ENCODE measurements around the gene NUFIP2.
"Not testable (repeated sequence)": the region's sequence is repeated elsewhere in the genome, so short reads cannot be mapped to it uniquely, and the experiment has no call there.

Gene NUFIP2

DNA sequence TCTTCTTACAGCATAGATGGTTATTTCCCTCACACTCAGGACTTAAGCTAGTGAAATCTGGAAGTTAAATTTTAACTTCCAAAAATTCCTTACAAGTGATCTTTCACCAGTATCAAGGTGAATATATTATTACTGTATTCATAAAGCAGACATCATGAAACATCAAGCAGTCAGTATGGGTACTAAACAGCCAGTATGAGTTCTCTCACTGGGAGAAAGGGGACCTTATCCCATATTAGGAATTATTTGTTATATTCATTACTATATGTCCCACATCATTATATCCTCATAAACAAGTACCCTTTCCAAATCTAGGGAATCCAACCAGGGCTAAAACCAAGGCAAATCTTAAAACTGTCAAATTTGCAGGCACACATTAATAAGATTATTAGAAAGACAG is 15.3 kb downstream of the NUFIP2 start:
- DNase-seq (ENCODE audit: low spot score) = no peak

DNA sequence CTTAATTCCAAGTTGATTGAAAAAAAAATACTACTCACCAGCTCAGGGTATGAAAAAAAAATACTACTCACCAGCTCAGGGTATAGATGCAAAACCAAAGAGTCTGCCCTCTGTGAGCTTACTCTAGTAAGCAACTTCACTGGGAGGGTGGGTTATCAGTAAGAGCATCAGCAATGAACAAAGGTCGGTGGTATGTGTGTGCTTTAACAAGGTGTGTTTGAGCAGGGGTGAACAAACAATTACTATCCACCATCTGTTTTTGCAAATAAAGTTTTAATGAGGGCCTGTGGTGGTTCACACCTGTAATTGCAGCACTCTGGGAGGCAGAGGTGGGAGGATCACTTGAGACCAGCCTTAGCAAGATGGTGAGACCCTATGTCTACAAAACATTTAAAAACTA is 20.0 kb downstream of the NUFIP2 start:
- no peak for DNase-seq (ENCODE audit: low spot score)

DNA sequence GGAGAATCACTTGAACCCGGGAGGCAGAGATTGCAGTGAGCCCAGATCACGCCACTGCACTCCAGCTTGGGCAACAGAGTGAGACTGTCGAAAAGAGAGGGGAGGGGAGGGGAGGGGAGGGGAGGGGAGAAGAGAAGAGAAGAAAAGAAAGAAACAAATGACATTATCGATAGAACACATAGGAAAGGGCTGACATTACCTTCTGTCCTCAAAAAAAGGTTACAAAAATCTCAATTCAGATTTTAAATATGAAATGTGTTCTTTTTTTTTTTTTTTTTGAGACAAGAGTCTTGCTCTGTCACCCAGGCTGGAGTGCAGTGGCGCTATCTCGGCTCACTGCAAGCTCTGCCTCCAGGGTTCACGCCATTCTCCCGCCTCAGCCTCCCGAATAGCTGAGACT is 22.0 kb downstream of the NUFIP2 start:
- DNase-seq (ENCODE audit: low spot score) = not testable (repeated sequence)

DNA sequence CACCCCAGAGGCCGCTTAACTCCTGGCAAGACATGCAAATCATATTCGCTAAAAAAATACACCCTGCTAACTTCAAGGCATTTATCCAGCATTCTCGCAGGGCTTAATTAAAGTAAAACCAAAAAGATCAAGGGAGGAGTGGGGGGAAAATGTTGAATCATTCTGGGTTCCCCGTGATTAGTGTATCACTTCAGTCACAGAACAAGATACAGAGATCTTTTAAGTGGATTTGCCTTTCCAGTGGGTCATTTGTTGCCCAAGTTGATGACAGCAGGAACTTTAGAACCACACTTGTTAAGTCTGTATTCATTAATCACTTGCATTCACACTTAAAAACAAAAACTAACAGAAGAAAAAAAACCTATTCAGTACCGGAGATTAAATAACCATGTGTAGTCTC is 30.0 kb downstream of the NUFIP2 start:
- no peak for DNase-seq (ENCODE audit: low spot score)

GRCh38 chr17:29257756-29258155 is 36.2 kb downstream of the NUFIP2 start:
- no peak for DNase-seq (ENCODE audit: low spot score)

DNA sequence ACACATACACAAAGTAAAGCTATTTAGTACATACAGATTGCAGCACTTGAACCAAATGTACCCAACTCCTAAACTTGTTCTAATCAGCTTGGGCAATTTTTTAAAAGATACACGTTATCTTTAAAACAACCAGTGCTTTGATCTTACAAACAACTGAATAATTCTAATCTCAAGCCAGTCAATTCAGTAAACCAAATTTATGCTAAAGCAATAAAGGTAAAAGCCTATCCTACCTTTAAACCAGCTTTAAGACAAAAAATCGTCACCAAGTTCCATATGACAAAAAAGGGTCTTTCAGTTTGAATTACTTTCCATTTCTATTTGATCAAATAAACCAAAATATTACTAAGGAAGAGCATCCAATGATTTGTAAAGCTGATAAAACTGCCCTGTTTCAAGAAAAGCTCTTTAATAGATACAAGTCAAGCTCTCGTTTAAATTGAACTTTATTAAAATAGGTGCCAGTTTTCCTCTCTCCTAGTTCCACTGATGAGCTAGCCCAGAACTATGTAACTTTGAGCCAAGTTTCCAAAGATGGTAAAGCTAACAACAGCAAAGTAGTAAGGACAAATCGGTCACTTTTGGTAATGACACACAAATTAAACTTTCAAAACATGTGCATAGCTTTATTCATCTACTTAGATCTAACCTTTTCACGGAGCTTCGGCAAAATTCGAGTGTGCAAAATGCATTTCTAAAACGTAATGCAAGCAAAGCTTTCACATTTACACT is 37.0 kb downstream of the NUFIP2 start:
- DNase-seq (ENCODE audit: low spot score) = no peak

GRCh38 chr17:29255926-29256522 is 37.9 kb downstream of the NUFIP2 start:
- DNase-seq (ENCODE audit: low spot score) = no peak

- DNase-seq (ENCODE audit: low spot score) = no peak
Observed at GRCh38 chr17:29253037-29253436, 40.9 kb downstream of the NUFIP2 start.

DNA sequence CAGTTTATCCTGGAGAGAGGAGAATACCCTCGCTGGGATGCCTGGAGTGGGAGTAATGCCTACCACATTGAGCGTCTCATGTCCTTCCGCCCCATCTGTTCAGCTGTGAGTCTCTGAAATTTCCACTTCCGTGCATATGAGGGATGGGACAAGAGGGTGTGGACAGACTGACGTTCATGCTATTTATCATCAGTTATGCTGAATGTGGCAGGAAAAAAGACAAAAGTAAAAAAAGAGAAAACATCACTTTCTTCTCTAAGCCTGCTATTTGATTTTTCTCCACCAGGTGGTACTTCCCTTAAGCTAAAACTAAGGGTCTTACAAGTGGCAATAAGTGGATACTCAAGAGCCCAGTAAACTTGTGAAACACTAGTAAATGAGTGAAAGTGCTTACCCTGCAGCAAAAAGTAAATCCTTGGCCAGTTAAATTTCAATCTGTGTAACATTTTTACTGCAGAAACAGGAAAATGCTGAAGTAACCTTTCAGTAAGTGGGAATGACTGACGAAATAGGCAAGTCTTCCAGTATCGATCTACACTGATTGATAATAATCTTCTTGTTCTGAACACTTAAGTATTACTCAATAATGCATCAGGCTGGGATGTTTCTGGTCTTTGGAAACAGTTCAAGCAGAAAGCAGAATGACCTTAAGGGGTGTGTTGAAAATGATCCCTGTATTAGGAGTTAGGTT is 41.7 kb downstream of the NUFIP2 start:
- no peak for DNase-seq (ENCODE audit: low spot score)

- no peak for DNase-seq (ENCODE audit: low spot score)
Observed at GRCh38 chr17:29251184-29251583, 42.8 kb downstream of the NUFIP2 start.

DNA sequence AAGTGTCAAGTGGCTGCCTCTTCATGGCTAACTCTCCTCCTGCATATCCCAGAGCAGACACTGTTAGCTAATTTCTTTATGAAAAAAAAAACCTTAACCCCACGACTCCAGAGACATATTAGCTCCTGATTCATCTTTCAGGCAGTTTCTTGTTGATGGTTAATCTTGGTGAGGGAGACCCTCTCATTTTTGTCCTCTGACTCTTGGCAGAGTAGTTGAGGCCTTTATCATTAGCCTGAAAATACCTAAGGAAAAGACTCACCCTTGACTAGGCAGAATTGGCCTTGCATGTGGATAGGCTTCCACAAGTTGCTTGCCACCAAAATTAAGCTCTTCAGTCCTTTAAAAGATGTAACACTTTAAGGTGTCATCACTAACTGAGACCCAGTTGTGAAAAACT is 43.3 kb downstream of the NUFIP2 start:
- no peak for DNase-seq (ENCODE audit: low spot score)

DNA sequence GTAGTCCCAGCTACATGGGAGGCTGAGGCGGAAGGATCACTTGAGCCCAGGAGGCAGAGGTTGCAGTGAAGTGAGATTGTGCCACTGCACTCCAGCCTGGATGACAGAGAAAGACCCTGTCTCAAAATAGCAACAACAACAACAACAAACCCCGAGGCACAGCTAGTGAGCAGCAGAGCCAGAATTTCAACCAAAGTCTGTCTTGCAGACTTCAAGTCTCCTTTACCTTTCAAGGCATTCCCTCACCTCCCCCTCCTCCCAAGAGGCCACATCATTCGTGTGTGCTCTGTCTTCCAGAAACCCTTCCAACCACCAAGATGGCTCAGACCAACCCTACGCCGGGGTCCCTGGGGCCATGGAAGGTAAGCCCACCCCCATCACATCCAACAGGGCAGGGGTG is 45.1 kb downstream of the NUFIP2 start:
- no peak for DNase-seq (ENCODE audit: low spot score)

DNA sequence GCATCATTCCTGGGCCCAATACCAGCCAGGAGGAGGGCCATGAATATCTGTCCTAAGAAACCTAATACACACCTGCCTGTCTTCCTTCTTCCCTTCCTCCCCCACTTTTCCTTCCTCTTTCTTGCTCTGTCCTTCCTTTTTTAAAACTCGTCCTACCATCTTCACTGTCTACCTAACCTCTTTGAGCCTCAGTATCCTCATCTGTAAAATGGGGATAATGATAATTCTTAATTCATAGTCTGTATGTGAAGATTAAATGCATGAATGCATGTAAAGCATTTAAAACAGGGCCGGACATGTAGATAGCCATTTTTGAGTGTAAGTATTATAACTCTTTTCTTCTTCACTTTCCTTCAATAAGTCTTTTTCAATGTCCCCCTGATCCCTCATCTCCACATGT is 46.7 kb downstream of the NUFIP2 start:
- DNase-seq (ENCODE audit: low spot score) = no peak

GRCh38 chr17:29246628-29247027 is 47.3 kb downstream of the NUFIP2 start, which contains the start of gene CRYBA1:
Gene CRYBA1, plus strand, starts transcription at chr17:29246859. Its CDS starts 5 bp downstream, at chr17:29246864.
- DNase-seq (ENCODE audit: low spot score) = no peak

- DNase-seq (ENCODE audit: low spot score) = no peak
Observed at GRCh38 chr17:29245401-29245800, 48.5 kb downstream of the NUFIP2 start.

- DNase-seq (ENCODE audit: low spot score) = peak; percentile 29
Observed at GRCh38 chr17:29243792-29244191, 50.2 kb downstream of the NUFIP2 start.

DNA sequence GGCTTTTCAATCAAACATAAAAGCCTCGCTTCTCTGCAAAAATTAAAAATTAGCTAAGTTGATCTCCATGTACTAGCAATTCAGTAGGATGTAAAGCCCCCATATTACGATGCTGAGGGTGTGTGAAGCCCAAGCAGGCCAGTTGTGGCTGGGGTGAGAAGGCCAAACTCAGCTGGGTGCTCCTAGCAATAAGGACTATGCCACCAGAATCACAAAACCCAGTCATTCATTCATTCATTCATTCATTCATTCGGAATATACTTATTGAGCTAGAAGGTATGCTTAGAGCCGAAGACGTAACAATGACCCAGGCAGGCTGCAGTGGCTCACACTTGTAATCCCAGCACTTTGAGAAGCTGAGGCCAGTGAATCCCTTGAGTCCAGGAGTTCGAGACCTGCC is 51.2 kb downstream of the NUFIP2 start:
- DNase-seq (ENCODE audit: low spot score) = no peak

GRCh38 chr17:29242051-29242450 is 51.9 kb downstream of the NUFIP2 start:
- no peak for DNase-seq (ENCODE audit: low spot score)

- DNase-seq (ENCODE audit: low spot score) = peak; percentile 55
Observed at GRCh38 chr17:29240968-29241963, 52.7 kb downstream of the NUFIP2 start.

- DNase-seq (ENCODE audit: low spot score) = no peak
Observed at GRCh38 chr17:29240477-29240876, 53.5 kb downstream of the NUFIP2 start.

- DNase-seq (ENCODE audit: low spot score) = no peak
Observed at GRCh38 chr17:29238133-29238850, 55.7 kb downstream of the NUFIP2 start.

Measured in globus pallidus (tissue), 1 donor.